GM19193 (cell line): ENCODE data around the gene PPFIA3.

ENCODE experiments used
- POLR2A ChIP-seq: IDR thresholded peaks from 4 replicates; pipeline ENCODE4 v1.6.1; 2011; ENCODE audit not compliant: insufficient read depth, insufficient read length; ENCODE audit errors: extremely low read depth

PPFIA3 gene

GRCh38 chr19:49153167-49153809 lies 33.9 kb downstream of the PPFIA3 start:
- TF ChIP-seq POLR2A: no peak

- TF ChIP-seq POLR2A: no peak
These were observed 34.9 kb downstream of the PPFIA3 start for GRCh38 chr19:49154279-49154678.

GRCh38 chr19:49155005-49155819 lies 35.9 kb downstream of the PPFIA3 start, which contains the start of gene HRC:
HRC (minus strand) TSS chr19:49155396; CDS start chr19:49155237, 159 bp downstream.
- no peak for TF ChIP-seq POLR2A

- TF ChIP-seq POLR2A: no peak
These were observed 36.5 kb downstream of the PPFIA3 start for GRCh38 chr19:49155820-49156346.

- TF ChIP-seq POLR2A: no peak
These were observed 38.3 kb downstream of the PPFIA3 start, which contains the start of gene TRPM4 for GRCh38 chr19:49157445-49158224. TRPM4 (plus strand) TSS chr19:49157792; CDS start chr19:49157867, 75 bp downstream.

GRCh38 chr19:49160450-49161189 lies 41.3 kb downstream of the PPFIA3 start:
- TF ChIP-seq POLR2A: no peak

- TF ChIP-seq POLR2A: no peak
These were observed 42.6 kb downstream of the PPFIA3 start for GRCh38 chr19:49161987-49162386.

GRCh38 chr19:49165111-49165750 lies 45.9 kb downstream of the PPFIA3 start:
- TF ChIP-seq POLR2A: no peak

GRCh38 chr19:49165865-49166301 lies 46.5 kb downstream of the PPFIA3 start:
- TF ChIP-seq POLR2A: no peak

GRCh38 chr19:49167857-49168409 lies 48.6 kb downstream of the PPFIA3 start:
- no peak for TF ChIP-seq POLR2A

GRCh38 chr19:49168421-49168820 lies 49.1 kb downstream of the PPFIA3 start:
- TF ChIP-seq POLR2A: no peak

- TF ChIP-seq POLR2A: no peak
These were observed 53.9 kb downstream of the PPFIA3 start for GRCh38 chr19:49173198-49173597.

GRCh38 chr19:49180659-49181058 lies 61.3 kb downstream of the PPFIA3 start:
- no peak for TF ChIP-seq POLR2A
